Measurements from ENCODE around the gene CACNB2. TPM values are rescaled to one million over a fixed set of nuclear protein-coding genes. Genes with fewer than 3 reads are reported as not detected.

The CACNB2 gene
- polyA plus RNA-seq, 1 of the 3 experiments (the other 2 are of a cell fraction): 0.74 TPM

GRCh38 chr10:18414061-18414460 is 273.8 kb downstream of the CACNB2 start:
- no peak overlapping the region for H3K4me3 ChIP-seq (ENCODE audit: low read depth in 2 of 2, low read length in 1 of 2)
- ChIA-PET POLR2A (no interaction called here), CTCF (interaction anchor here (1.5 kb wide), 1 partner anchor 13 kb away, joined by 5 read pairs; no protein-coding TSS in a partner anchor)
- TF ChIP-seq TEAD4 (IDR thresholded peaks at IDR 0.05; ENCODE audit: borderline replicate concordance, insufficient read depth): no peak
- no peak for TF ChIP-seq CHD2 (IDR thresholded peaks at IDR 0.05; ENCODE audit: low read length, partially characterized antibody)
- TF ChIP-seq PBX3 (IDR thresholded peaks at IDR 0.05): no peak
- DNase-seq: no peak
- no peaks in the 10 kb centered on the region for H3K79me2 ChIP-seq (ENCODE audit: insufficient read depth)
- no peaks in the 10 kb centered on the region for H3F3A ChIP-seq (replicated peaks; ENCODE audit: insufficient read depth)
- no peaks in the 10 kb centered on the region for H3K9me3 ChIP-seq
- no peak overlapping the region for H3K27ac ChIP-seq (ENCODE audit: low read depth in 2 of 2, low read length in 1 of 2)
- H4K20me1 ChIP-seq (ENCODE audit: insufficient read depth): no peaks in the 10 kb centered on the region
- no peaks in the 10 kb centered on the region for H3K27me3 ChIP-seq (ENCODE audit: insufficient read depth)
- H3K9ac ChIP-seq: no peak overlapping the region
- H3K36me3 ChIP-seq (replicated peaks in 1 of 2; ENCODE audit: control insufficient read depth in 1 of 2, insufficient read depth in 2 of 2, low read length in 1 of 2): no peaks in the 10 kb centered on the region
- no peak overlapping the region for H3K4me2 ChIP-seq
- 0% methylated on average over 1 of the region's 2 CpGs for whole genome bisulfite sequencing (ENCODE audit: low lambda C conversion rate)
- no peak overlapping the region for H2AFZ ChIP-seq (ENCODE audit: low read depth)
- H3K4me1 ChIP-seq (ENCODE audit: control insufficient read depth in 1 of 2, insufficient read depth in 2 of 2, low read depth in 1 of 2, low read length in 1 of 2): no peaks in the 10 kb centered on the region; a peak in 1 of 4 replicates
- no peaks in the 10 kb centered on the region for H3K9me2 ChIP-seq

GRCh38 chr10:18417950-18418527 is 277.8 kb downstream of the CACNB2 start:
- Histone ChIP-seq H3K4me1 (ENCODE audit: control insufficient read depth in 1 of 2, insufficient read depth in 2 of 2, low read depth in 1 of 2, low read length in 1 of 2) (no peaks in the 10 kb centered on the region), H3K4me2 (no peak overlapping the region), H3K4me3 (ENCODE audit: low read depth in 2 of 2, low read length in 1 of 2) (no peak overlapping the region), H3K9ac (no peak overlapping the region), H3K36me3 (replicated peaks in 1 of 2; ENCODE audit: control insufficient read depth in 1 of 2, insufficient read depth in 2 of 2, low read length in 1 of 2) (no peaks in the 10 kb centered on the region), H3F3A (replicated peaks; ENCODE audit: insufficient read depth) (no peaks in the 10 kb centered on the region), H3K27me3 (ENCODE audit: insufficient read depth) (no peaks in the 10 kb centered on the region), H3K9me3 (no peaks in the 10 kb centered on the region), H3K79me2 (ENCODE audit: insufficient read depth) (no peaks in the 10 kb centered on the region), H4K20me1 (ENCODE audit: insufficient read depth) (no peaks in the 10 kb centered on the region), H3K27ac (ENCODE audit: low read depth in 2 of 2, low read length in 1 of 2) (no peak overlapping the region), H3K9me2 (no peaks in the 10 kb centered on the region), H2AFZ (ENCODE audit: low read depth) (no peak overlapping the region)
- no peak for TF ChIP-seq NFIC (IDR thresholded peaks at IDR 0.05; ENCODE audit: borderline replicate concordance)
- TF ChIP-seq FOXJ3 (CRISPR knock-in tag; IDR thresholded peaks at IDR 0.05): no peak
- TF ChIP-seq RFX5 (IDR thresholded peaks at IDR 0.05; ENCODE audit: low read length): no peak
- no peak for TF ChIP-seq FOXM1 (IDR thresholded peaks at IDR 0.05; ENCODE audit: low read depth)
- no peak for TF ChIP-seq SIN3A (IDR thresholded peaks at IDR 0.05; ENCODE audit: borderline replicate concordance, low read depth, low read length)
- TF ChIP-seq EZH2phosphoT487 (IDR thresholded peaks at IDR 0.05; ENCODE audit: borderline replicate concordance, low read depth): no peak
- no peak for TF ChIP-seq MXI1 (IDR thresholded peaks at IDR 0.05; ENCODE audit: low read depth, low read length)
- no peak for TF ChIP-seq ELF1 (IDR thresholded peaks at IDR 0.05)
- no peak for TF ChIP-seq MAX (IDR thresholded peaks at IDR 0.05; ENCODE audit: low read depth)
- TF ChIP-seq NRF1 (IDR thresholded peaks at IDR 0.05; ENCODE audit: low read depth, low read length): no peak
- no peak for TF ChIP-seq USF2 (IDR thresholded peaks at IDR 0.05; ENCODE audit: borderline replicate concordance, low read depth, low read length)
- no peak for TF ChIP-seq TEAD4 (IDR thresholded peaks at IDR 0.05; ENCODE audit: borderline replicate concordance, insufficient read depth)
- TF ChIP-seq SMC3 (IDR thresholded peaks at IDR 0.05; ENCODE audit: low read depth, low read length): no peak
- no peak for TF ChIP-seq USF1 (IDR thresholded peaks at IDR 0.05; ENCODE audit: borderline replicate concordance, low read depth)
- TF ChIP-seq TCF12 (IDR thresholded peaks at IDR 0.05): no peak
- TF ChIP-seq IRF3 (IDR thresholded peaks at IDR 0.05; ENCODE audit: low read depth, low read length): no peak
- no peak for TF ChIP-seq EP300 (IDR thresholded peaks at IDR 0.05; ENCODE audit: borderline replicate concordance in 1 of 2, low read depth in 1 of 2, low read length in 1 of 2)
- no peak for DNase-seq
- 72% methylated on average over 15 of the region's 15 CpGs for WGBS (ENCODE audit: low lambda C conversion rate)
- ChIA-PET CTCF (interaction anchor here (1.1 kb wide), 1 partner anchor 17 kb away, joined by 3 read pairs; no protein-coding TSS in a partner anchor), POLR2A (no interaction called here)
